Testis (tissue), 3 donors: ENCODE measurements around the gene SPON1. TPM values are rescaled to one million over a fixed set of nuclear protein-coding genes. Genes with fewer than 3 reads are reported as not detected.

Experiments used
- DNase-seq: peaks from one replicate; pipeline ENCODE4 v3.0.0-alpha.2; 2019
- H3K27ac ChIP-seq, 2 donors: fragments of 200-600 bp; sonication (generic); one replicate each; pipeline ENCODE4 v1.5.1; 2019
- H3K27me3 ChIP-seq: fragments of 200-600 bp; sonication (generic); one replicate; pipeline ENCODE4 v1.5.1; 2019
- H3K36me3 ChIP-seq: fragments of 200-600 bp; sonication (generic); one replicate; pipeline ENCODE4 v1.5.1; 2017; ENCODE audit warnings: low read depth; ENCODE audit errors: missing control alignments
- H3K4me1 ChIP-seq: fragments of 200-600 bp; sonication (generic); one replicate; pipeline ENCODE4 v1.5.1; 2019
- H3K4me3 ChIP-seq, 2 donors: fragments of 200-600 bp; sonication (generic); one replicate each; pipeline ENCODE4 v1.5.1; 2017 to 2019
- H3K9me3 ChIP-seq: fragments of 200-600 bp; sonication (generic); one replicate; pipeline ENCODE4 v1.5.1; 2017
- CTCF ChIP-seq, 3 experiments: fragments of 450-650 bp in 2 of 3; fragments of 200-600 bp in 1 of 3; sonication (generic) in 1 of 3; IDR thresholded peaks; one replicate each; pipeline ENCODE4 v1.5.1; 2016 to 2019; ENCODE audit warnings: antibody characterized with exemption in 3 of 3, mild to moderate bottlenecking in 2 of 3, moderate library complexity in 1 of 3
- POLR2A ChIP-seq: fragments of 450-650 bp; IDR thresholded peaks from one replicate; pipeline ENCODE4 v1.6.1; 2017; ENCODE audit warnings: antibody characterized with exemption, mild to moderate bottlenecking, moderate library complexity
- WGBS, 2 donors: methylation state at CpG; one replicate each; pipeline ENCODE4 v1.1.5; 2018; 5-methylcytosine and 5-hydroxymethylcytosine counted together
- intact Hi-C: fragments of 100-400 bp; cut with DNase I; formaldehyde crosslinking; loops from one replicate; pipeline ENCODE4 v1.15.1; 2023; ENCODE audit warnings: low total_unique reads
- polyA plus RNA-seq: library from polyadenylated mRNA; stranded (reverse); fragments of 350-450 nt; fragmentation: Illumina TruSeq; extraction: RNeasy Lipid Tissue Mini Kit (QIAGEN cat#74804); gene quantifications from one replicate; pipeline ENCODE4 v1.2.3, GENCODE V29; 2014; ENCODE audit warnings: low read depth, low replicate concordance; ENCODE audit not compliant: insufficient read depth
- total RNA-seq, 2 donors: library from RNA; depleted of rRNA; stranded (reverse); fragments of >200 nt; gene quantifications; one replicate each; pipeline ENCODE4 v1.2.3, GENCODE V29; 2016

The SPON1 gene
- total and polyA plus RNA-seq, 3 donors from 2014 or later = 6.9 to 11.9 (median 7.6) TPM

GRCh38 chr11:14042686-14043465 lies 80.4 kb downstream of the SPON1 start:
- intact Hi-C loops = no loop called here
- no peaks in the 10 kb centered on the region for H3K27me3 ChIP-seq
- H3K36me3 ChIP-seq = no peaks in the 10 kb centered on the region
- 92 to 94% methylated on average over 4 of the region's 4 CpGs for WGBS, 2 donors
- no peaks in the 10 kb centered on the region for H3K4me1 ChIP-seq
- H3K9me3 ChIP-seq = no peaks in the 10 kb centered on the region
- H3K27ac ChIP-seq = no peak overlapping the region
- TF ChIP-seq POLR2A (no peak), CTCF (IDR thresholded peaks at IDR 0.05) (no peak)
- H3K4me3 ChIP-seq = no peak overlapping the region
- no peak for DNase-seq

GRCh38 chr11:14044916-14045315 lies 82.4 kb downstream of the SPON1 start:
- Histone ChIP-seq H3K27ac (no peak overlapping the region), H3K4me3 (no peak overlapping the region), H3K27me3 (no peaks in the 10 kb centered on the region), H3K4me1 (no peaks in the 10 kb centered on the region), H3K36me3 (no peaks in the 10 kb centered on the region), H3K9me3 (no peaks in the 10 kb centered on the region)
- no peak for DNase-seq
- 92 to 97% methylated on average over 3 of the region's 3 CpGs for WGBS, 2 donors
- intact Hi-C loops = no loop called here
- TF ChIP-seq CTCF (IDR thresholded peaks at IDR 0.05) (no peak), POLR2A (no peak)

- DNase-seq = no peak
- TF ChIP-seq CTCF (IDR thresholded peaks at IDR 0.05) = no peak
- TF ChIP-seq POLR2A = no peak
- no peaks in the 10 kb centered on the region for H3K36me3 ChIP-seq
- no peaks in the 10 kb centered on the region for H3K9me3 ChIP-seq
- no peaks in the 10 kb centered on the region for H3K27me3 ChIP-seq
- no peak overlapping the region for H3K4me3 ChIP-seq
- H3K27ac ChIP-seq = no peak overlapping the region
- no peaks in the 10 kb centered on the region for H3K4me1 ChIP-seq
- WGBS, 2 donors = 96 to 97% methylated on average over 2 of the region's 2 CpGs
- intact Hi-C loops = no loop called here
Measured at GRCh38 chr11:14045417-14045816, 82.9 kb downstream of the SPON1 start.

- no peak for DNase-seq
- 88% methylated on average over 3 of the region's 3 CpGs for WGBS, 2 donors
- Histone ChIP-seq H3K4me3 (no peak overlapping the region), H3K27me3 (no peaks in the 10 kb centered on the region), H3K27ac (no peak overlapping the region), H3K4me1 (no peaks in the 10 kb centered on the region), H3K9me3 (no peaks in the 10 kb centered on the region), H3K36me3 (no peaks in the 10 kb centered on the region)
- TF ChIP-seq POLR2A (no peak), CTCF (IDR thresholded peaks at IDR 0.05) (no peak)
- intact Hi-C loops = no loop called here
Measured at GRCh38 chr11:14052198-14052597, 89.7 kb downstream of the SPON1 start.
